Astrocyte (in vitro differentiated cells and primary cell): ENCODE data around the gene LRRC26. TPM values are rescaled to one million over a fixed set of nuclear protein-coding genes. Genes with fewer than 3 reads are reported as not detected.

Experiments used
- DNase-seq: peaks from one replicate; pipeline ENCODE4 v3.0.0-alpha.2; 2010; ENCODE audit warnings: low read depth
- FAIRE-seq: peaks from 2 replicates; lab custom pipeline; 2011; peaks lifted over from hg19 to GRCh38; lab: Jason Lieb, UNC
- H2AFZ ChIP-seq: 2 replicates; pipeline ENCODE4 v1.6.0; 2012; ENCODE audit warnings: low read depth, low read length, inconsistent platforms
- H3K27ac ChIP-seq: 2 replicates; pipeline ENCODE4 v1.5.1; 2011; ENCODE audit warnings: low read depth, low read length, inconsistent platforms
- H3K27me3 ChIP-seq: 2 replicates; pipeline ENCODE4 v1.6.0; 2011; ENCODE audit warnings: low read length, inconsistent platforms; ENCODE audit not compliant: insufficient read depth
- H3K36me3 ChIP-seq: 2 replicates; pipeline ENCODE4 v1.5.1; 2011; ENCODE audit warnings: low read length, inconsistent platforms; ENCODE audit not compliant: insufficient read depth
- H3K4me1 ChIP-seq: 2 replicates; pipeline ENCODE4 v1.5.1; 2011; ENCODE audit warnings: low read length, inconsistent platforms; ENCODE audit not compliant: insufficient read depth
- H3K4me2 ChIP-seq: 2 replicates; pipeline ENCODE4 v1.6.0; 2012; ENCODE audit warnings: low read length, inconsistent platforms
- H3K4me3 ChIP-seq: 2 replicates; pipeline ENCODE4 v1.5.1; 2011; ENCODE audit warnings: low read depth, mild to moderate bottlenecking, low read length, inconsistent platforms; ENCODE audit not compliant: insufficient read depth
- H3K79me2 ChIP-seq: 2 replicates; pipeline ENCODE4 v1.6.0; 2012; ENCODE audit warnings: mild to moderate bottlenecking, low read length, inconsistent platforms; ENCODE audit not compliant: insufficient read depth
- H3K9ac ChIP-seq: 2 replicates; pipeline ENCODE4 v1.6.0; 2012; ENCODE audit warnings: mild to moderate bottlenecking, low read length, inconsistent platforms
- H3K9me3 ChIP-seq: 2 replicates; pipeline ENCODE4 v1.5.1; 2012; ENCODE audit warnings: low read depth, mild to moderate bottlenecking, low read length, inconsistent platforms; ENCODE audit not compliant: insufficient read depth
- H4K20me1 ChIP-seq: 2 replicates; pipeline ENCODE4 v1.6.0; 2012; ENCODE audit warnings: low read length, inconsistent platforms; ENCODE audit not compliant: insufficient read depth
- H3K27ac Mint-ChIP-seq: one replicate; pipeline ENCODE4 v1.8.0; 2021; ENCODE audit warnings: mild to moderate bottlenecking, mixed read lengths; ENCODE audit not compliant: unreplicated experiment
- H3K27me3 Mint-ChIP-seq: one replicate; pipeline ENCODE4 v1.8.0; 2021; ENCODE audit warnings: low read depth, mixed read lengths; ENCODE audit not compliant: unreplicated experiment
- H3K36me3 Mint-ChIP-seq: one replicate; pipeline ENCODE4 v1.8.0; 2021; ENCODE audit warnings: low read depth, mixed read lengths; ENCODE audit not compliant: unreplicated experiment
- H3K4me1 Mint-ChIP-seq: one replicate; pipeline ENCODE4 v1.8.0; 2021; ENCODE audit warnings: low read depth, mixed read lengths; ENCODE audit not compliant: unreplicated experiment
- H3K4me3 Mint-ChIP-seq: one replicate; pipeline ENCODE4 v1.8.0; 2021; ENCODE audit warnings: mild to moderate bottlenecking, moderate library complexity, mixed read lengths; ENCODE audit not compliant: unreplicated experiment
- H3K9me3 Mint-ChIP-seq: one replicate; pipeline ENCODE4 v1.8.0; 2021; ENCODE audit warnings: mild to moderate bottlenecking, mixed read lengths; ENCODE audit not compliant: unreplicated experiment
- EZH2 ChIP-seq: IDR thresholded peaks from 2 replicates; pipeline ENCODE4 v1.6.1; 2012; ENCODE audit warnings: mild to moderate bottlenecking, low read length, inconsistent platforms; ENCODE audit not compliant: insufficient read depth
- total RNA-seq: library from RNA; stranded (reverse); gene quantifications from 2 replicates; pipeline ENCODE4 v1.2.1, GENCODE V29; 2021
- TF ChIP-seq, protein P1 (sequence below): IDR thresholded peaks from 2 replicates; pipeline ENCODE4 v1.5.1; 2011; ENCODE audit warnings: low read depth, mild to moderate bottlenecking, inconsistent platforms, low read length, moderate library complexity; ENCODE audit not compliant: insufficient read depth

Gene LRRC26
- total RNA-seq, 1 donor from 2014 or later = not detected

DNA sequence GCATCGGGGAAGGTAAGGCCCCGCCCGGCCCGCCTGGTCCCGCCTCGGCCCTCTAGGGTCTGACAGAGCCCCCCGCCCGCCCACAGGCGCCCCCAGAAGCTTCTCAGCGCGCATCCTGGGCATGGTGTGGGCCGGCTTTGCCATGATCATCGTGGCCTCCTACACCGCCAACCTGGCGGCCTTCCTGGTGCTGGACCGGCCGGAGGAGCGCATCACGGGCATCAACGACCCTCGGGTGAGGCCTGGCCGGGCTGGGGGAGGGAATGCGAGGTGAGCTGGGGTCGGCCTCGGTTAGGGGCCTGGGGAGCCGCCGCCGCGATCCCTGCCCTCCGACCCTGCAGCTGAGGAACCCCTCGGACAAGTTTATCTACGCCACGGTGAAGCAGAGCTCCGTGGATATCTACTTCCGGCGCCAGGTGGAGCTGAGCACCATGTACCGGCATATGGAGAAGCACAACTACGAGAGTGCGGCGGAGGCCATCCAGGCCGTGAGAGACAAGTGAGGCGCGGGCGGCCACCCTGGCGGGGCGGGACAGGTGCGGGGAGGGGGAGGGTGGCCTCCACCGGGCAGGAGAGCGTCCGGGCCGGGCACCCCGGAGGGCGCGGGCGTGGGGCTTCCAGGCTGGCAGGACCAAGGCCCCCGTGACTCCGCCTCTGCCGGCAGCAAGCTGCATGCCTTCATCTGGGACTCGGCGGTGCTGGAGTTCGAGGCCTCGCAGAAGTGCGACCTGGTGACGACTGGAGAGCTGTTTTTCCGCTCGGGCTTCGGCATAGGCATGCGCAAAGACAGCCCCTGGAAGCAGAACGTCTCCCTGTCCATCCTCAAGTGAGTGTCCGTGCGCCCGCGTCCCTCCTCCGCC, 7.1 kb downstream of the LRRC26 start:
- TF ChIP-seq, protein P1, sequence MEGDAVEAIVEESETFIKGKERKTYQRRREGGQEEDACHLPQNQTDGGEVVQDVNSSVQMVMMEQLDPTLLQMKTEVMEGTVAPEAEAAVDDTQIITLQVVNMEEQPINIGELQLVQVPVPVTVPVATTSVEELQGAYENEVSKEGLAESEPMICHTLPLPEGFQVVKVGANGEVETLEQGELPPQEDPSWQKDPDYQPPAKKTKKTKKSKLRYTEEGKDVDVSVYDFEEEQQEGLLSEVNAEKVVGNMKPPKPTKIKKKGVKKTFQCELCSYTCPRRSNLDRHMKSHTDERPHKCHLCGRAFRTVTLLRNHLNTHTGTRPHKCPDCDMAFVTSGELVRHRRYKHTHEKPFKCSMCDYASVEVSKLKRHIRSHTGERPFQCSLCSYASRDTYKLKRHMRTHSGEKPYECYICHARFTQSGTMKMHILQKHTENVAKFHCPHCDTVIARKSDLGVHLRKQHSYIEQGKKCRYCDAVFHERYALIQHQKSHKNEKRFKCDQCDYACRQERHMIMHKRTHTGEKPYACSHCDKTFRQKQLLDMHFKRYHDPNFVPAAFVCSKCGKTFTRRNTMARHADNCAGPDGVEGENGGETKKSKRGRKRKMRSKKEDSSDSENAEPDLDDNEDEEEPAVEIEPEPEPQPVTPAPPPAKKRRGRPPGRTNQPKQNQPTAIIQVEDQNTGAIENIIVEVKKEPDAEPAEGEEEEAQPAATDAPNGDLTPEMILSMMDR = no peak
- TF ChIP-seq EZH2 = peak; percentile 95
- Histone ChIP-seq H3K4me2 (peak overlapping the region; percentile 57), H2AFZ (peak overlapping the region; percentile 56), H3K9me3 (no peaks in the 10 kb centered on the region), H3K4me1 (peaks cover 4% of the 10 kb centered on the region), H3K9ac (no peak overlapping the region), H3K79me2 (no peaks in the 10 kb centered on the region), H3K27ac (no peak overlapping the region), H3K4me3 (no peak overlapping the region), H4K20me1 (no peaks in the 10 kb centered on the region), H3K27me3 (peaks cover 41% of the 10 kb centered on the region), H3K36me3 (no peaks in the 10 kb centered on the region)
- Mint-ChIP-seq H3K4me1 (peaks cover 2% of the 10 kb centered on the region), H3K9me3 (no peaks in the 10 kb centered on the region), H3K36me3 (no peaks in the 10 kb centered on the region), H3K27ac (no peak overlapping the region), H3K27me3 (peaks cover 61% of the 10 kb centered on the region), H3K4me3 (peak overlapping the region; percentile 50)
- no peak for FAIRE-seq
- no peak for DNase-seq

DNA sequence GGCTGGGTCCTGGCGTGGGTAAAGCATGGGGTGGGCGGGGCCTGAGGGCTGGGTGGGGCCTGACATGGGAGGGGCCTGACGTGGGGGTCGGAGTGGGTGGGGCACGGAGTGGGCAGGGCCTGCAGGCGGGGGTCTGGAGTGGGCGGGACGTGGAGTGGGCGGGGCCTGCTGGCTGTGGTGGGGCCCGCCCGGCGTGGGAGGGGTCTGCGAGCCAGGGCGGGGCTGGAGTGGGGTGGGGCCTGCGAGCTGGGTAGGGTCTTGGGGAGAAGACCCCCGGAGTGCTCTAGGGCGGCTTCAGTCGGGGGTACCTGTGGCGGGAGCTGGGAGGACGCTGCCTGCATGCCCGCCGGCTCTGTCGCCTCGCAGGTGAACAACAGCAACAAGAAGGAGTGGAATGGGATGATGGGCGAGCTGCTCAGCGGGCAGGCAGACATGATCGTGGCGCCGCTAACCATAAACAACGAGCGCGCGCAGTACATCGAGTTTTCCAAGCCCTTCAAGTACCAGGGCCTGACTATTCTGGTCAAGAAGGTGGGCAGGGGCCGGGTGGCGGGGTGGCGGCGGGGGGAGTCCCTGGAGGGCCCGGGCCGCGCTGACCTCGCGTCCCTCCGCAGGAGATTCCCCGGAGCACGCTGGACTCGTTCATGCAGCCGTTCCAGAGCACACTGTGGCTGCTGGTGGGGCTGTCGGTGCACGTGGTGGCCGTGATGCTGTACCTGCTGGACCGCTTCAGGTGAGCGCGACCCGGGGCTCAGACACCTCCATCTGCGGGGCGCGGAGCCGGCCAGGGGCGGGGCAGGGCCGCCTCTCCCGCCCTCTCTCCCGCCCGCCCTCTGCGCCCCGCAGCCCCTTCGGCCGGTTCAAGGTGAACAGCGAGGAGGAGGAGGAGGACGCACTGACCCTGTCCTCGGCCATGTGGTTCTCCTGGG, 8.0 kb downstream of the LRRC26 start:
- Histone ChIP-seq H3K4me2 (no peak overlapping the region), H3K4me3 (no peak overlapping the region)
- no peak for FAIRE-seq

More for the DNA sequence above, 8.0 kb downstream of the LRRC26 start:
- H3K4me1 Mint-ChIP-seq = peaks cover 2% of the 10 kb centered on the region
- DNase-seq = no peak
- H3K27ac ChIP-seq = no peak overlapping the region
- H3K4me1 ChIP-seq = peaks cover 4% of the 10 kb centered on the region
- H3K4me3 Mint-ChIP-seq = no peak overlapping the region
- no peaks in the 10 kb centered on the region for H3K36me3 ChIP-seq
- H3K9ac ChIP-seq = no peak overlapping the region
- no peaks in the 10 kb centered on the region for H3K9me3 Mint-ChIP-seq
- no peak overlapping the region for H2AFZ ChIP-seq
- no peaks in the 10 kb centered on the region for H3K36me3 Mint-ChIP-seq
- peaks cover 45% of the 10 kb centered on the region for H3K27me3 ChIP-seq
- H3K27me3 Mint-ChIP-seq = peaks cover 66% of the 10 kb centered on the region
- H4K20me1 ChIP-seq = no peaks in the 10 kb centered on the region
- no peaks in the 10 kb centered on the region for H3K9me3 ChIP-seq
- TF ChIP-seq, protein P1 = no peak
- peak; percentile 33 for TF ChIP-seq EZH2
- H3K27ac Mint-ChIP-seq = no peak overlapping the region
- no peaks in the 10 kb centered on the region for H3K79me2 ChIP-seq
